Measurements from ENCODE around the gene NT5C1A.

Gene NT5C1A

GRCh38 chr1:39671793-39672550 lies at the start of gene NT5C1A:
Gene NT5C1A, minus strand, starts transcription at chr1:39672107. Its CDS starts 69 bp downstream, at chr1:39672038.
- in situ Hi-C loops (cut with MboI; ENCODE audit: low sequenced_read_pairs): no loop called here

GRCh38 chr1:39721664-39722063 lies 49.8 kb upstream of the NT5C1A start:
- in situ Hi-C loops (cut with MboI; ENCODE audit: low sequenced_read_pairs): no loop called here

GRCh38 chr1:39720094-39720999 lies 48.4 kb upstream of the NT5C1A start:
- in situ Hi-C loops (cut with MboI; ENCODE audit: low sequenced_read_pairs): no loop called here

GRCh38 chr1:39717809-39718208 lies 45.9 kb upstream of the NT5C1A start:
- in situ Hi-C loops (cut with MboI; ENCODE audit: low sequenced_read_pairs): no loop called here

GRCh38 chr1:39713557-39713956 lies 41.6 kb upstream of the NT5C1A start:
- in situ Hi-C loops (cut with MboI; ENCODE audit: low sequenced_read_pairs): no loop called here

- in situ Hi-C loops (cut with MboI; ENCODE audit: low sequenced_read_pairs): no loop called here
These were observed 40.0 kb upstream of the NT5C1A start for GRCh38 chr1:39711966-39712340.

GRCh38 chr1:39711104-39711965 lies 39.4 kb upstream of the NT5C1A start:
- in situ Hi-C loops (cut with MboI; ENCODE audit: low sequenced_read_pairs): no loop called here

- in situ Hi-C loops (cut with MboI; ENCODE audit: low sequenced_read_pairs): no loop called here
These were observed 35.6 kb upstream of the NT5C1A start for GRCh38 chr1:39707506-39707905.

- in situ Hi-C loops (cut with MboI; ENCODE audit: low sequenced_read_pairs): no loop called here
These were observed 32.9 kb upstream of the NT5C1A start for GRCh38 chr1:39704757-39705156.

- in situ Hi-C loops (cut with MboI; ENCODE audit: low sequenced_read_pairs): no loop called here
These were observed 29.1 kb upstream of the NT5C1A start for GRCh38 chr1:39701049-39701439.

- in situ Hi-C loops (cut with MboI; ENCODE audit: low sequenced_read_pairs): no loop called here
These were observed 28.4 kb upstream of the NT5C1A start for GRCh38 chr1:39700348-39700747.

GRCh38 chr1:39699419-39699818 lies 27.5 kb upstream of the NT5C1A start:
- in situ Hi-C loops (cut with MboI; ENCODE audit: low sequenced_read_pairs): no loop called here

GRCh38 chr1:39698568-39698967 lies 26.7 kb upstream of the NT5C1A start:
- in situ Hi-C loops (cut with MboI; ENCODE audit: low sequenced_read_pairs): no loop called here

- in situ Hi-C loops (cut with MboI; ENCODE audit: low sequenced_read_pairs): no loop called here
These were observed 24.5 kb upstream of the NT5C1A start for GRCh38 chr1:39696448-39696847.

GRCh38 chr1:39695016-39695415 lies 23.1 kb upstream of the NT5C1A start:
- in situ Hi-C loops (cut with MboI; ENCODE audit: low sequenced_read_pairs): no loop called here

- in situ Hi-C loops (cut with MboI; ENCODE audit: low sequenced_read_pairs): no loop called here
These were observed 22.1 kb upstream of the NT5C1A start for GRCh38 chr1:39694026-39694425.

GRCh38 chr1:39692152-39693074 lies 20.5 kb upstream of the NT5C1A start:
- in situ Hi-C loops (cut with MboI; ENCODE audit: low sequenced_read_pairs): no loop called here

GRCh38 chr1:39691383-39692151 lies 19.7 kb upstream of the NT5C1A start, which contains the start of gene HPCAL4:
Gene HPCAL4, minus strand, starts transcription at chr1:39691433. Its CDS starts 6,830 bp downstream, at chr1:39684603.
- in situ Hi-C loops (cut with MboI; ENCODE audit: low sequenced_read_pairs): no loop called here

GRCh38 chr1:39690794-39691382 lies 19.0 kb upstream of the NT5C1A start:
- in situ Hi-C loops (cut with MboI; ENCODE audit: low sequenced_read_pairs): no loop called here
